A549 (cell line): Measurements from ENCODE around the gene TGFBR3. TPM values are rescaled to one million over a fixed set of nuclear protein-coding genes. Genes with fewer than 3 reads are reported as not detected.

Experiments
- ATAC-seq, 2 experiments: fragments of 200-7000 bp in 1 of 2; fragments of >200 bp in 1 of 2; cut with Nextera tagmentation in 1 of 2; cut with Tn5 transposase in 1 of 2; 3 replicates each; pipeline versions ENCODE4 v1.8.0 to v1.9.1; 2018 to 2020; ENCODE audit warnings: mild to moderate bottlenecking in 1 of 2, moderate library complexity in 1 of 2
- CTCF ChIA-PET: fragments of 300-600 bp; sonication (Branson Sonifier 250); formaldehyde crosslinking; extraction: SDS; loops from one replicate; lab custom pipeline; 2021; ENCODE audit warnings: antibody characterized with exemption, inconsistent platforms; lab: Yijun Ruan, JAX
- POLR2A ChIA-PET: fragments of 350-600 bp; formaldehyde crosslinking; extraction: SDS; loops from one replicate; lab custom pipeline; 2021; ENCODE audit warnings: antibody characterized with exemption, inconsistent platforms; lab: Yijun Ruan, JAX
- DNase-seq, 2 experiments: peaks; one replicate each; pipeline versions ENCODE4 v3.0.0 to v3.0.0-alpha.2; 2011 to 2016; ENCODE audit warnings: low read depth in 1 of 2, low spot score in 1 of 2
- FAIRE-seq: peaks from 2 replicates; lab custom pipeline; 2011; peaks lifted over from hg19 to GRCh38; lab: Jason Lieb, UNC
- H3K27ac ChIP-seq, 2 experiments: fragments of >200 bp; sonication (Bioruptor Twin); formaldehyde crosslinking; 3 replicates each; pipeline ENCODE4 v1.5.1; 2016 to 2017
- H3K4me1 ChIP-seq: fragments of >200 bp; sonication (Bioruptor Twin); formaldehyde crosslinking; 3 replicates; pipeline ENCODE4 v1.6.1; 2016
- H3K4me2 ChIP-seq: fragments of >200 bp; sonication (Bioruptor Twin); formaldehyde crosslinking; 3 replicates; pipeline ENCODE4 v1.6.1; 2016
- H3K4me3 ChIP-seq: fragments of >200 bp; sonication (Bioruptor Twin); formaldehyde crosslinking; 3 replicates; pipeline ENCODE4 v1.5.1; 2016
- H3K9me3 ChIP-seq: fragments of >200 bp; sonication (Bioruptor Twin); formaldehyde crosslinking; 3 replicates; pipeline ENCODE4 v1.6.1; 2016
- BHLHE40 ChIP-seq: IDR thresholded peaks from 2 replicates; pipeline ENCODE4 v1.6.1; 2012; ENCODE audit warnings: low read depth, low read length, inconsistent platforms
- CBX8 ChIP-seq: fragments of 200-600 bp; sonication (generic); IDR thresholded peaks from 2 replicates; pipeline ENCODE4 v1.6.1; 2016
- EHMT2 ChIP-seq: fragments of 200-600 bp; sonication (generic); IDR thresholded peaks from 2 replicates; pipeline ENCODE4 v1.6.1; 2016; ENCODE audit warnings: antibody characterized with exemption, low read depth, mild to moderate bottlenecking, moderate library complexity
- ESRRA ChIP-seq: fragments of 150-350 bp; IDR thresholded peaks from 2 replicates; pipeline ENCODE4 v1.6.1; 2014; ENCODE audit warnings: mild to moderate bottlenecking, low read length, borderline replicate concordance
- FOSL2 ChIP-seq, 2 experiments: fragments of 450-650 bp in 1 of 2; fragments of >200 bp in 1 of 2; sonication (Bioruptor Twin) in 1 of 2; formaldehyde crosslinking; IDR thresholded peaks; 2 replicates each; pipeline versions ENCODE4 v1.5.0 to v1.6.1; 2016 to 2020; ENCODE audit warnings: mild to moderate bottlenecking in 1 of 2, moderate library complexity in 1 of 2
- HDAC2 ChIP-seq: fragments of 200-600 bp; sonication (generic); IDR thresholded peaks from 2 replicates; pipeline ENCODE4 v1.6.1; 2016
- HEYL ChIP-seq: fragments of 250-450 bp; sonication (Bioruptor Pico); IDR thresholded peaks from 2 replicates; pipeline ENCODE4 v1.8.0; 2021; ENCODE audit warnings: mild to moderate bottlenecking, moderate library complexity
- HOXA7 ChIP-seq: fragments of 250-450 bp; sonication (Bioruptor Pico); IDR thresholded peaks from 2 replicates; pipeline ENCODE4 v1.5.0; 2020; ENCODE audit warnings: mild to moderate bottlenecking, moderate library complexity
- HOXB5 ChIP-seq: fragments of 250-450 bp; sonication (Bioruptor Pico); IDR thresholded peaks from 2 replicates; pipeline ENCODE4 v1.5.0; 2020; ENCODE audit warnings: mild to moderate bottlenecking, moderate library complexity
- KDM5A ChIP-seq: fragments of 200-600 bp; sonication (generic); IDR thresholded peaks from 2 replicates; pipeline ENCODE4 v1.6.1; 2016; ENCODE audit warnings: antibody characterized with exemption, mild to moderate bottlenecking
- MAFK ChIP-seq: fragments of 450-650 bp; IDR thresholded peaks from 2 replicates; pipeline ENCODE4 v1.6.1; 2014; ENCODE audit not compliant: partially characterized antibody
- MYC ChIP-seq: IDR thresholded peaks from 2 replicates; pipeline ENCODE4 v1.6.1; 2012; ENCODE audit warnings: mild to moderate bottlenecking, inconsistent platforms, low read length, improper control_type of control experiment, borderline replicate concordance
- NFE2L2 ChIP-seq: fragments of 150-350 bp; conservative IDR thresholded peaks from 2 replicates; pipeline ENCODE4 v1.6.1; 2014; ENCODE audit warnings: low read length
- NR3C1 ChIP-seq: fragments of >200 bp; sonication (Bioruptor Twin); formaldehyde crosslinking; IDR thresholded peaks from 3 replicates; pipeline ENCODE4 v1.6.1; 2017
- PHF8 ChIP-seq: fragments of 200-600 bp; sonication (generic); IDR thresholded peaks from 2 replicates; pipeline ENCODE4 v1.6.1; 2016; ENCODE audit warnings: low read depth, mild to moderate bottlenecking, antibody characterized with exemption, moderate library complexity, borderline replicate concordance
- POLR2A ChIP-seq: IDR thresholded peaks from 2 replicates; pipeline ENCODE4 v1.6.1; 2012; ENCODE audit warnings: mild to moderate bottlenecking, low read length
- RARB ChIP-seq: fragments of 250-450 bp; sonication (Bioruptor Pico); IDR thresholded peaks from 2 replicates; pipeline ENCODE4 v1.8.0; 2021; ENCODE audit warnings: mild to moderate bottlenecking, moderate library complexity
- RFX5 ChIP-seq: fragments of 450-650 bp; IDR thresholded peaks from 2 replicates; pipeline ENCODE4 v1.7.1; 2014; ENCODE audit warnings: antibody characterized with exemption, mild to moderate bottlenecking, moderate library complexity
- SMC3 ChIP-seq: fragments of >200 bp; sonication (Bioruptor Twin); formaldehyde crosslinking; IDR thresholded peaks from 3 replicates; pipeline ENCODE4 v1.6.1; 2018; ENCODE audit warnings: inconsistent platforms
- SREBF2 ChIP-seq: fragments of 450-650 bp; IDR thresholded peaks from 2 replicates; pipeline ENCODE4 v1.6.1; 2014; ENCODE audit warnings: mild to moderate bottlenecking, moderate library complexity
- ZFP36 ChIP-seq: fragments of 450-650 bp; IDR thresholded peaks from 2 replicates; pipeline ENCODE4 v1.6.1; 2014; ENCODE audit warnings: borderline replicate concordance; ENCODE audit not compliant: partially characterized antibody
- ZNF302 ChIP-seq: fragments of 250-450 bp; sonication (Bioruptor Pico); IDR thresholded peaks from 2 replicates; pipeline ENCODE4 v1.9.0; 2021; ENCODE audit warnings: inconsistent platforms, mild to moderate bottlenecking, moderate library complexity
- ZSCAN20 ChIP-seq: fragments of 250-450 bp; sonication (Bioruptor Pico); IDR thresholded peaks from 2 replicates; pipeline ENCODE4 v1.8.0; 2022; ENCODE audit warnings: mild to moderate bottlenecking, moderate library complexity
- WGBS: methylation state at CpG from one replicate; pipeline ENCODE4 v1.1.6; 2017; ENCODE audit errors: missing lambda C conversion rate; 5-methylcytosine and 5-hydroxymethylcytosine counted together
- polyA plus RNA-seq, 4 experiments: library from polyadenylated mRNA; depleted of rRNA in 3 of 4; stranded (reverse); fragments of >200 nt; fragmentation: RNase III in 1 of 4; extraction: RNeasy Plus Mini Kit Qiagen cat#74134 plus additional on column Dnase treatment in 1 of 4; gene quantifications; 2 replicates in 3 of 4; 3 replicates in 1 of 4; pipeline ENCODE4 v1.2.3, GENCODE V29; 2011 to 2017
- TF ChIP-seq, protein P1 (sequence below): IDR thresholded peaks from 2 replicates; pipeline ENCODE4 v1.6.1; 2012
- TF ChIP-seq, protein P2 (sequence below): fragments of 150-350 bp; IDR thresholded peaks from 2 replicates; pipeline ENCODE4 v1.6.1; 2014; ENCODE audit warnings: low read depth, mild to moderate bottlenecking, low read length
- TF ChIP-seq, protein P3 (sequence below): fragments of 250-450 bp; sonication (Bioruptor Pico); IDR thresholded peaks from 2 replicates; pipeline ENCODE4 v1.5.0; 2021; ENCODE audit warnings: mild to moderate bottlenecking, moderate library complexity, borderline replicate concordance
- TF ChIP-seq, protein P4 (sequence below): fragments of 450-650 bp; IDR thresholded peaks from 2 replicates; pipeline ENCODE4 v1.6.1; 2014; ENCODE audit warnings: antibody characterized with exemption

The TGFBR3 gene
- polyA plus RNA-seq, 2 of the 4 experiments (the other 2 are of a cell fraction) = 5.0 to 8.9 TPM

DNA sequence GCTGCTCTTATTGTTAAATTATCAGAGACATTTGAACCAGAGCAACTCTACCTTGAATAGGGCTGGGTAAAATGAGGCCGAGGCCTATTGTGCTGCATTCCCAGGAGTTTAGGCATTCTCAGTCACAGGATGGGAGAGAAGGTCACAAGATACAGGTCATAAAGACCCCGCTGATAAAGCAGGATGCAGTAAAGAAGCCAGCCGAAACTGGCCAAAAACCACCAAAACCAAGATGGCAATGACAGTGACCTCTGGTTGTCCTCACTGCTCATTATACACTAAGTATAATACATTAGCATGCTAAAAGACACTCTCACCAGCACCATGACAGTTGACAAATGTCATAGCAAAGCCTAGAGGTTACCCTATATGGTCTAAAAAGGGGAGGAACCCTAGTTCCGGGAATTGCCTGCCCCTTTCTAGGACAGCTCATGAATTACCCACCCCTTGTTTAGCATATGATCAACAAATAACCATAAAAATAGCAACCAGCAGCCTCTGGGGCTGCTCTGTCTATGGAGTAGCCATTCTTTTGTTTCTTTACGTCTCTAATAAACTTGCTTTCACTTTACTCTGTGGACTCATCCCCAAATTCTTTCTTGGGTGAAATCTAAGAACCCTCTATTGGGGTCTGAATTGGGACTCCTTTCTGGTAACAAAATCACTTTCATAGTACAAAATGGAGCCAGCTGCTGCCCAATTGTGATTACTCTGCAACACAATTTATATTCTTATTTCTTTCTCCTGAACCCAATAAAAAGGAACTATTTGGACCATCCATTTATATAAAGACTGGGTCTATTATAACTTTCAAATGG is 179.6 kb downstream of the TGFBR3 start:
- ChIA-PET POLR2A (no interaction called here), CTCF (interaction anchor here (0.7 kb wide), 1 partner anchor 177 kb away, joined by 3 read pairs; no protein-coding TSS in a partner anchor)
- no peak for DNase-seq
- Histone ChIP-seq H3K4me1 (no peaks in the 10 kb centered on the region), H3K9me3 (no peaks in the 10 kb centered on the region), H3K4me3 (no peak overlapping the region), H3K27ac (no peak overlapping the region), H3K4me2 (no peak overlapping the region)
- ATAC-seq = no peak
- TF ChIP-seq ESRRA (no peak), MAFK (no peak), EHMT2 (no peak), RARB (CRISPR knock-in tag) (no peak), HOXA7 (CRISPR knock-in tag) (no peak), NR3C1 (no peak), ZFP36 (no peak), RFX5 (no peak), ZSCAN20 (CRISPR knock-in tag) (no peak), CBX8 (no peak)
- TF ChIP-seq, protein P1, sequence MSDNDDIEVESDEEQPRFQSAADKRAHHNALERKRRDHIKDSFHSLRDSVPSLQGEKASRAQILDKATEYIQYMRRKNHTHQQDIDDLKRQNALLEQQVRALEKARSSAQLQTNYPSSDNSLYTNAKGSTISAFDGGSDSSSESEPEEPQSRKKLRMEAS = no peak
- TF ChIP-seq, protein P2, sequence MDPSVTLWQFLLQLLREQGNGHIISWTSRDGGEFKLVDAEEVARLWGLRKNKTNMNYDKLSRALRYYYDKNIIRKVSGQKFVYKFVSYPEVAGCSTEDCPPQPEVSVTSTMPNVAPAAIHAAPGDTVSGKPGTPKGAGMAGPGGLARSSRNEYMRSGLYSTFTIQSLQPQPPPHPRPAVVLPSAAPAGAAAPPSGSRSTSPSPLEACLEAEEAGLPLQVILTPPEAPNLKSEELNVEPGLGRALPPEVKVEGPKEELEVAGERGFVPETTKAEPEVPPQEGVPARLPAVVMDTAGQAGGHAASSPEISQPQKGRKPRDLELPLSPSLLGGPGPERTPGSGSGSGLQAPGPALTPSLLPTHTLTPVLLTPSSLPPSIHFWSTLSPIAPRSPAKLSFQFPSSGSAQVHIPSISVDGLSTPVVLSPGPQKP = no peak
- TF ChIP-seq, protein P3, sequence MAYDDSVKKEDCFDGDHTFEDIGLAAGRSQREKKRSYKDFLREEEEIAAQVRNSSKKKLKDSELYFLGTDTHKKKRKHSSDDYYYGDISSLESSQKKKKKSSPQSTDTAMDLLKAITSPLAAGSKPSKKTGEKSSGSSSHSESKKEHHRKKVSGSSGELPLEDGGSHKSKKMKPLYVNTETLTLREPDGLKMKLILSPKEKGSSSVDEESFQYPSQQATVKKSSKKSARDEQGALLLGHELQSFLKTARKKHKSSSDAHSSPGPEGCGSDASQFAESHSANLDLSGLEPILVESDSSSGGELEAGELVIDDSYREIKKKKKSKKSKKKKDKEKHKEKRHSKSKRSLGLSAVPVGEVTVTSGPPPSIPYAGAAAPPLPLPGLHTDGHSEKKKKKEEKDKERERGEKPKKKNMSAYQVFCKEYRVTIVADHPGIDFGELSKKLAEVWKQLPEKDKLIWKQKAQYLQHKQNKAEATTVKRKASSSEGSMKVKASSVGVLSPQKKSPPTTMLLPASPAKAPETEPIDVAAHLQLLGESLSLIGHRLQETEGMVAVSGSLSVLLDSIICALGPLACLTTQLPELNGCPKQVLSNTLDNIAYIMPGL (CRISPR knock-in tag) = no peak
- 54% methylated on average over 5 of the region's 5 CpGs for WGBS
- FAIRE-seq = no peak

DNA sequence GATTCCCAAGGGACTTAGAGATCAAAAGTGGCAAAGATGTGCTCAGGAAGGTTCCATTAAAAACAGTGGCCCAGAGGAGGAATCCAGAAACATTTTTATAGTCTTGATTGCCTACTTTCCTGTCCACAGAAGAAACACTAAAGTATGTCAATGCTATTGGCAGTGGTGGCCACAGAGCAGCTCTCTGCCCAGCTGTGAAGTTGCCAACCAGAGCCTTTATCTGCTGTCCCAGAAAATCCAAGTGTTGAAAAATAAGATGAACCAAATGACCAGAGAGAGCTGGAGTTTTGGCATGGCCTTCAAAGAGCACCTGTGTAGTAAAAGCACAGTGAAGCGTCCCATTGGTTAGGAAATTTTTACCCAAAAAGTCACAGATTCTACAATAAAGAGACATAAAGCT is 181.2 kb downstream of the TGFBR3 start:
- H3K9me3 ChIP-seq = no peaks in the 10 kb centered on the region
- no peak overlapping the region for H3K27ac ChIP-seq
- ChIA-PET POLR2A (no interaction called here), CTCF (interaction anchor here (1.4 kb wide), 1 partner anchor 8 kb away, joined by 3 read pairs; no protein-coding TSS in a partner anchor)
- H3K4me2 ChIP-seq = no peak overlapping the region
- ATAC-seq (no peak), FAIRE-seq (no peak), DNase-seq (no peak)
- peaks cover 10% of the 10 kb centered on the region for H3K4me1 ChIP-seq
- TF ChIP-seq HOXB5 (CRISPR knock-in tag) (no peak), RARB (CRISPR knock-in tag) (no peak), ZSCAN20 (CRISPR knock-in tag) (no peak), HDAC2 (no peak), ZNF302 (CRISPR knock-in tag) (no peak), CBX8 (no peak), KDM5A (no peak), FOSL2 (IDR thresholded peaks at IDR 0.05) (no peak), FOSL2 (CRISPR knock-in tag; IDR thresholded peaks at IDR 0.05) (no peak), SMC3 (no peak), PHF8 (no peak), HEYL (no peak), HOXA7 (CRISPR knock-in tag) (no peak), SREBF2 (no peak), MYC (no peak), BHLHE40 (no peak), MAFK (no peak), POLR2A (no peak), NFE2L2 (no peak)
- TF ChIP-seq, protein P4, sequence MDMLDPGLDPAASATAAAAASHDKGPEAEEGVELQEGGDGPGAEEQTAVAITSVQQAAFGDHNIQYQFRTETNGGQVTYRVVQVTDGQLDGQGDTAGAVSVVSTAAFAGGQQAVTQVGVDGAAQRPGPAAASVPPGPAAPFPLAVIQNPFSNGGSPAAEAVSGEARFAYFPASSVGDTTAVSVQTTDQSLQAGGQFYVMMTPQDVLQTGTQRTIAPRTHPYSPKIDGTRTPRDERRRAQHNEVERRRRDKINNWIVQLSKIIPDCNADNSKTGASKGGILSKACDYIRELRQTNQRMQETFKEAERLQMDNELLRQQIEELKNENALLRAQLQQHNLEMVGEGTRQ = no peak
- H3K4me3 ChIP-seq = no peak overlapping the region
- 96% methylated on average over 1 of the region's 1 CpG for WGBS
